ENCODE results near the gene SRMS.

SRMS gene

GRCh38 chr20:63547725-63548480 is at the start of gene SRMS:
Gene SRMS (minus strand): TSS chr20:63547749. CDS start chr20:63547463, 286 bp downstream.
- no peak for DNase-seq

- DNase-seq, result no peak
Measured at GRCh38 chr20:63596423-63596822, 48.9 kb upstream of the SRMS start.

- no peak for DNase-seq
Measured at GRCh38 chr20:63595416-63596127, 48.0 kb upstream of the SRMS start.

- no peak for DNase-seq
Measured at GRCh38 chr20:63594043-63594561, 46.6 kb upstream of the SRMS start.

GRCh38 chr20:63592661-63593060 is 45.1 kb upstream of the SRMS start:
- peak in 9 of 56 donors; percentile 2 to 68 (median 17) for DNase-seq

- DNase-seq, result no peak
Measured at GRCh38 chr20:63591786-63592355, 44.3 kb upstream of the SRMS start.

- no peak for DNase-seq
Measured at GRCh38 chr20:63591147-63591533, 43.6 kb upstream of the SRMS start.

- no peak for DNase-seq
Measured at GRCh38 chr20:63590218-63591146, 42.9 kb upstream of the SRMS start.

GRCh38 chr20:63589261-63590217 is 42.0 kb upstream of the SRMS start:
- DNase-seq, result no peak

GRCh38 chr20:63588641-63589041 is 41.1 kb upstream of the SRMS start:
- DNase-seq, result no peak

GRCh38 chr20:63587776-63588591 is 40.4 kb upstream of the SRMS start:
- DNase-seq, result no peak

- no peak for DNase-seq
Measured at GRCh38 chr20:63587256-63587655, 39.7 kb upstream of the SRMS start.

GRCh38 chr20:63586797-63587196 is 39.2 kb upstream of the SRMS start:
- DNase-seq, result no peak

GRCh38 chr20:63585616-63586565 is 38.3 kb upstream of the SRMS start:
- DNase-seq, result no peak

- no peak for DNase-seq
Measured at GRCh38 chr20:63582382-63583063, 35.0 kb upstream of the SRMS start.

- peak in 7 of 56 donors; percentile 2 to 26 (median 13) for DNase-seq
Measured at GRCh38 chr20:63580796-63581461, 33.4 kb upstream of the SRMS start.
